Left forelimb (tissue), 1 donor: ENCODE results near the gene PDE4D.

Source experiments
- DNase-seq: peaks from one replicate; pipeline ENCODE4 v3.0.0-alpha.2; 2018; ENCODE audit warnings: low spot score

PDE4D gene

GRCh38 chr5:59178071-59178470, 715.5 kb downstream of the PDE4D start:
- DNase-seq = no peak

- DNase-seq = no peak
Measured at GRCh38 chr5:59177644-59178043, 715.9 kb downstream of the PDE4D start.

- DNase-seq = no peak
Measured at GRCh38 chr5:59174248-59174844, 719.2 kb downstream of the PDE4D start.

DNA sequence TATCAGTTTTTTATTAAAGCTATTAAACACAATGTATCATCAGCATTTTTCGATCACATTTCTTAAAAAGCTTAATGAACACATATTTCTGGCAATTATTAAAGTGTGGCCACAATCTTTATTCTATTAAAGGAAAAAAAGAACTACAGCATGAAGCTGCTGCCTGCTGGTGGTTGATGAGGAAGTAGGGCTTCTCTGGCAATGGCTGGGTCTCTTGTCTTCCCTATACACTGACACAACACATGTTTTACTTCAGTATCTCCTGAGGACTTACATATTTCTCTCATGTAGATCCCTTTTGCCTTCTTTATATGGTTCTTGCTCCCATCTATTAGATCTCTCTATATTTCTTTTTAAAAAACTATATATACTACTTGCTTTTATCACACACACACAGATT, 719.9 kb downstream of the PDE4D start:
- no peak for DNase-seq

DNA sequence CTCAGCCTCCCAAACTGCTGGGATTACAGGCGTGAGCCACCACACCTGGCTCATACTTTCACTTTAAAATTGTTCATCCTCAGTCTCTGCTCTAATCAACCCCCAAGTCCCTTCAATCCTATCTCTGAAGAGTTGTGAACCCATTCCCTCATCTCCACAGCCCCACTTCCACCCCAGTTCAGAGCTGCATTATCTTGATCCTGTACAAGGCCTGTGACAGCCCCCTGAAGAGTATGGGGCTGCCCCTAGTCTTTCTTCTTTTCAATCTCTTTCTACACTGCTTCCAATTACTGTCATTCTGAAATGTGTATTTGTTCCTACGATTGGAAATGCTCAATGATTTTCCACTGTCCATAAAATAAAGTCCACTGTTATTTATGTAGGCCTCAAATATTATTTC, 722.4 kb downstream of the PDE4D start:
- no peak for DNase-seq

DNA sequence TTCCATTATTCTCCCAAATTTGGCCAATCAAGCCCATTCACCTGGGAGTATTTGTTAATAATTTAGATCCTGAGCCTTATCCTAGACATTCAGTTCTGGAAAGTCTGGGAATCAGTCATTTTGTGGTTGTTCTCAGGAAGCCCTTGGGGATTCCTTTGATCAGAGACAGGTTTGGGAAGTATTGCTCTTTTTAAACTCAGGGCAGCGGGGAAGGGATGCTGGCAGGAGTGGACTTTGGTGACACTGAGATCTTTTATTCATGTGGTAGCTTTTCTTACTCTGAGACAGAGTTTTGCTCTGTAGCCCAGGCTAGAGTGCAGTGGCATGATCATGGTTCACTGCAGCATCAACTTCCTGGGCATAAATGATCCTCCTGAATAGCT, 723.8 kb downstream of the PDE4D start:
- no peak for DNase-seq

DNA sequence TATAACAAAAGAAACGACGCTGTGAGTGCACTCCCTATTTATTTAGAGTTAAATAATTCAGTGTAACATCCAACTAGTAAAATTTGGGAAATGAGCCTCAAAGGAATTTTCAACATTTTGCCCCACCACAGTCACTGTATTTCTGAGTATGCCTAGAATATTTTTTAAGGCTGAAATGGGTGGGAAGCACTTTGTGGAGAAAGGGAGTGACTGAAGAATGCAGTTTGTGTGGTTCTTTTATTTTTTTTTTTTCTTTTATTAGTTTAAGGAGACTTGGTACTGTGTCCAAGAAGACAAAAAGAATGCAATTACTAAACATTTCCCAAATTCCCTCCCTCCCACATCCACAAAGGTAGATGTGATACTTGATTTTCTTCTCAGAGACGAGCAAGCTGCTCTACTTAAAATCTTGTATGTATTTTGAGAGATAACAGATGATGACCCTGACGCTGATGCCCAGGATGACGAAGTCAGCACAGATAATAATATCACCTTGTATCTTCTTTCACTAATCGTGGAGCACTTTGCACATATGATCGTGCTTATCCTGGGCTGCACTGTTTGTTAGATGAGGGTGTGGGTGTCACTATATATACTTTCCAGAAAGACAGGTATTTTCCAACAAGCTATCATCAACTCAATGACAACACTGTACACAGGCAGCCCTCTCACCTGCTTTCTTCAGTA, 724.3 kb downstream of the PDE4D start:
- DNase-seq = no peak

GRCh38 chr5:59168067-59168466, 725.5 kb downstream of the PDE4D start:
- DNase-seq = no peak

- DNase-seq = no peak
Measured at GRCh38 chr5:59164041-59164830, 729.3 kb downstream of the PDE4D start.

- no peak for DNase-seq
Measured at GRCh38 chr5:59161221-59162105, 732.1 kb downstream of the PDE4D start.

GRCh38 chr5:59158637-59159391, 734.7 kb downstream of the PDE4D start:
- no peak for DNase-seq

DNA sequence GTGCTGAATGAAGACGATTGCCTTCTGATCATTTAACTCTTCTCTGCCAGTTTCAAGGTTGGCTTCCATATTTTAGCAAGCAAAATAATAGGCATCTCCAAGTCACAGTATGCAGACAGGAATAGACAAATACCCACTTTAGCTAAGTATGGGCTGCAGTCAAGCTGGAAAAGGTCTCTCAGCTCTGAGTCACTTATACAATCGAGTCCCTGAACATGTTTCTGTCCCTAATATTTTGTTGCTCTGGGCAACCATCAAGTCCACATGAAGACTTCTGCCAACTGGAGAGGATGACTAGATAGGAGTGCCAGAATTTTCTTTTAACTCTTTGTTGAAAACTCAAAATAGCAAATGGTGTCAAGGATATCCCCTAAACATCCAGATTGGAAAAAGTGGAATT, 735.4 kb downstream of the PDE4D start:
- DNase-seq = no peak

DNA sequence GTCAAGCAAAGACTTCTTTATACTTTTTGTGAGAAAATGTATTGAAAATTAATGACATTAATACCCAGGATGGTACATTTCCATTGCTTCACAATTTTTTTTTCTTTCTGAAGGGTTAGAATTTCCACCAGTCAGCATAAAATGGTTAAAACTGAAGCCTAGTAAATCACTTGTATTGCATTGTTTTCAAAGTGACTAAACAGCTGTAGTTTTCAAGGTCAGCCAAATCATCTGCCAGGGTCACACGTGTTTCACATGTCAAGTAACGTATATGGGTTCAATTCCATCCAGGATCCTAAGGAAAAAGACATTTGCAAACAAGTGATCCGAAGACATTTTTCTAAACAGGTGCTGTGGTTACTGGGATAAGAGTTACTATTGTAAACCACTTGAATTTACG, 736.5 kb downstream of the PDE4D start:
- no peak for DNase-seq

GRCh38 chr5:59152701-59153245, 740.8 kb downstream of the PDE4D start:
- DNase-seq = no peak

GRCh38 chr5:59151162-59151889, 742.2 kb downstream of the PDE4D start:
- DNase-seq = no peak

DNA sequence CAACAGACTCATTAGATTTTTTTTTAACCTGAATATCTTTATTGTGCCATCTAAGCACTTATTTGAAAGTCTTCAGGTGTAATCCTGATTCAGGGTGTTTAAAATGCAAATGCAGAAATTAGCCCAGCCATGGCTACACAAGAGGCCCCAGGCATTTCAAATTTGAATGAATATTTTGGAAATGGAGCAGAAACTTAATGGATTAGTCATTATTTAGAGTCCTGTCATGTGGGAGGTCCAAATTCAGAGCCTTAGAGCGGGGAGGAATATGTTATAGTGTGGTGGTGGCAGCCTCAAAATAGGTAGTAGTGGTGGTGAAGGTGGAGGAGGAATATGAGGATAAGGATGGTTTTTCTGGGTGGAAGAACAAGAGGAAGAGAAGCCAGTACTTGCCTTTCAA, 743.7 kb downstream of the PDE4D start:
- DNase-seq = no peak

- DNase-seq = no peak
Measured at GRCh38 chr5:59149271-59149670, 744.3 kb downstream of the PDE4D start.

GRCh38 chr5:59146729-59147128, 746.8 kb downstream of the PDE4D start:
- DNase-seq = no peak

- no peak for DNase-seq
Measured at GRCh38 chr5:59143926-59144333, 749.6 kb downstream of the PDE4D start.

DNA sequence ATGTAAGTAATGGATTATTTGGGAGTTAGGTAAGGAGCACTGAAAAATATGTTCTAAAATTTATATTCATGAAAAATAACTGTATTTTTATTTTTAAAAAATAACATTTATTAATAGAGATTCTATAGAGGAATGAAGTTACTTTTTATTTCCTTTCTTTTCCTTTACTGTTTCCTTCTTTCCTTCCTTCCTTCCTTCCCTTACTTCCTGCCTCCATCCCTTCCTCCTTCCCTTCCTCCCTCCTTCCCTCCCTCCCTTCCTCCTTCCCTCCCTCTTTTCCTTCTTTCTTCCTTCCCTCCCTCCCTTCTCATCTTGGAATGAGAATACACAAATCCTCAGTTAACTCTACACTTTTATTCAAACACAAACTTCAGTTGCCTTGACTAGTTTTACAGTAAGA, 750.6 kb downstream of the PDE4D start:
- no peak for DNase-seq

DNA sequence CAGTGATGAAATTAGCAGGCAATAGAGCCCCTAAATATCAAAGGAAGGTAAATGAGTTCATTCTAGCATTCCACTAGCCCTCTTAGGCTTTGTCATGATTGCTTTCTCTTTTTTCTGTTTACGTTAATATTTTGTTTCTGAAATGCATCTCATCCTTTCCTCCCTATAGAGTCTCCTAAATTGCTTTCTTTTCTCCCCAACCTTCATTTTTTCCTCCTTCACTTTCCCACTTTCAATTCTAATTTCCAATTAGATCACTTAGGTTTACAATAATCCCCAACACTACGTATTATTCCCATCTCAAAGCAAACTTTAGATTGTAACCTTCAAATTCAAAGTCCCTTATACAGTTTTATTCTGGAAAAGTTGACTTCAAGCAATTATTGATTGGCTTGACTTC, 751.4 kb downstream of the PDE4D start:
- no peak for DNase-seq
